Stimulated activated CD8-positive, alpha-beta memory T cell treated with anti-CD3 and anti-CD28 coated beads, Interleukin-2, amount 100 ng/mL, for 48 hours (primary cell): ENCODE results near the gene BAIAP2L2.
"Not testable (repeated sequence)": the region's sequence is repeated elsewhere in the genome, so short reads cannot be mapped to it uniquely, and the experiment has no call there.

ENCODE experiments used
- DNase-seq, 2 donors: peaks; one replicate each; pipeline ENCODE4 v3.0.0-alpha.2; 2020; ENCODE audit warnings: low read depth in 2 of 2

BAIAP2L2 gene

DNA sequence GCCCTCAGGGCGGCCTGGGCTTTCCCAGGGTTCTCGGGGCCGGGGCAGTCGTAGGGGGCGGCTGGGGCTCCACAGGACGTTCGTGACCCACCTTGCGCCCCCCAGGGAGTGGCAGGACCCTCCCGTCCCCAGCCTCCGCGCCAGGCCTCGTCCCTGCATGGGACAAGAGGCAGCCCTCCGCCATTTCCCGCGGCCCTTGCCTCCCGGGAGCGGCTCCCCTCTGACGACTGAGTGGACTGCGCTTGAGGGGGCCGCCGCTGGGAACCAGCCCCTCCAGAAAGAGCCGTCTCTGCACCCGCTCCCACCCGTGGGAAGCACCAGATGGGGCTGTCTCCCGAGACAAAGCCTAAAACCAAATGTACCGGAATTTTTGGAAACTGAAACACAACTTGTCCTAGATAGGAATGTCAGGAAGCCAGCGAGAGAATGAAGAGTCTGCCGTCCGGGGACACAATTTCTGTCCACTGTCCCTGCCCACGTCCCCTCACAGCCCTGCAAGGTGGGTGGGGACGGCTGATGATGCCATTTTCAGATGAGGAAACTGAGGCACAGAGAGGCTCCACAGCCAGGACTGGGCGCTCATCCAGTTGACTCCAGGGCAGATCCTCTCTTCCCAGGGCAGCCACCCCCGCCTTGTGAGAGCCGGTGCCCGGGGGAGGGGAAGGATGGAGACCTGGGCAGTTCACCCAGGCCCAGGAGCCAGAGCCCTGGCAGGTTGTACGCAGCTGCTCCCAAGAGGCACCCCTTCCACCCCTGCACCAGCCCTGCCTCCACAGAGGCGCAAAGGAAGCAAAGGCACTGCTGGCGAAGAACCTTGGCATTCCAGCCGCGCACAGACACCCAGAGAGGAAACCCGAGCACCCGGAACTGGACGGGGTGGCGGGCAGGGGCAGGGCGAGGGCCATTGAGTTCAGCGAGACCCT, 71.3 kb downstream of the BAIAP2L2 start:
- no peak for DNase-seq

DNA sequence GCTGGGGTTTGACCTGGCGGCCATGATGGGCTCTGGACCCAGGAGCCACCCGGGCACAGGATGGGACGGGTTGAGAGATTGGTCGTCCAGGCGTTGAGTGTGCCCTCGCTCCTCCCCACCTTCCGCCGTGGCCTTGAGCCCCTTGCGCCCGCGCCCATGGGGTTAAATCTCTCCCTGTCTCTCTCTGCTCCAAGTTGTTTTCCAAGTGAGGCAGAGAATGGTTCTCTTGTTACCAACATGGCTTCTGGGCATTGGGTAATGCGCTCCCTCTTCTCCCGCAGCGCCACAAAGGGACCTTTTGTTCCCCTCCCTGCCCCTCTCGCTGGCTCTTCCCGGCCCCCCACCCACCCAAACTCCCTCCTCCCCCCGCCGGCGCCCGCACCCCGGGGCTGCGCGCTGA, 72.1 kb downstream of the BAIAP2L2 start:
- DNase-seq: no peak

- not testable (repeated sequence) for DNase-seq
These were observed 72.9 kb downstream of the BAIAP2L2 start for GRCh38 chr22:38037367-38038150.

GRCh38 chr22:38036392-38037062, 74.0 kb downstream of the BAIAP2L2 start:
- DNase-seq: no peak

- no peak for DNase-seq
These were observed 75.0 kb downstream of the BAIAP2L2 start for GRCh38 chr22:38035530-38035885.
